ENCODE results near the gene NCDN.

DNA sequence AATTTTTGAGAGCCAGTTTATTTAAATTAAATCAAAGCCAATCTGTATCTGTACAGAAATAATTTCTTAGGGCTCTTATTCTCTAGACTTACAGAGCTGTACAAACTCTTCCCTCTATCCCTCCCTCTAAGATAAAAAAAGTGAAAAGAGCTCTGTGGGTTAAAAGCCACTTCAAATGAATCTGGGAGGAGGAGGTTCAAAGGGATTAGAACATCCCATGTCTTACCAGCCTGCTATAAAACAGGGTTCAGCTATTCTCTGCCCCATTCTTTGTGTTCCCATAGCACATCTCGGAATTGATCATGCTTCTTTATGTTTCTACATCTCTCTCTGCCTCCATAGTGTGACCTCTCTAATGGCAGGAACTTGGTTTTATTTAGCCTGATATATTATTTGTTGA is 19.8 kb upstream of the NCDN start:
- TF ChIP-seq, protein P1, sequence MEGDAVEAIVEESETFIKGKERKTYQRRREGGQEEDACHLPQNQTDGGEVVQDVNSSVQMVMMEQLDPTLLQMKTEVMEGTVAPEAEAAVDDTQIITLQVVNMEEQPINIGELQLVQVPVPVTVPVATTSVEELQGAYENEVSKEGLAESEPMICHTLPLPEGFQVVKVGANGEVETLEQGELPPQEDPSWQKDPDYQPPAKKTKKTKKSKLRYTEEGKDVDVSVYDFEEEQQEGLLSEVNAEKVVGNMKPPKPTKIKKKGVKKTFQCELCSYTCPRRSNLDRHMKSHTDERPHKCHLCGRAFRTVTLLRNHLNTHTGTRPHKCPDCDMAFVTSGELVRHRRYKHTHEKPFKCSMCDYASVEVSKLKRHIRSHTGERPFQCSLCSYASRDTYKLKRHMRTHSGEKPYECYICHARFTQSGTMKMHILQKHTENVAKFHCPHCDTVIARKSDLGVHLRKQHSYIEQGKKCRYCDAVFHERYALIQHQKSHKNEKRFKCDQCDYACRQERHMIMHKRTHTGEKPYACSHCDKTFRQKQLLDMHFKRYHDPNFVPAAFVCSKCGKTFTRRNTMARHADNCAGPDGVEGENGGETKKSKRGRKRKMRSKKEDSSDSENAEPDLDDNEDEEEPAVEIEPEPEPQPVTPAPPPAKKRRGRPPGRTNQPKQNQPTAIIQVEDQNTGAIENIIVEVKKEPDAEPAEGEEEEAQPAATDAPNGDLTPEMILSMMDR (IDR thresholded peaks at IDR 0.05; ENCODE audit: borderline replicate concordance, extremely low read depth, low read length, poor library complexity, severe bottlenecking), result no peak
- TF ChIP-seq EZH2 (IDR thresholded peaks at IDR 0.05; ENCODE audit: borderline replicate concordance, low read depth, low read length, severe bottlenecking), result no peak
